Dermis blood vessel endothelial cell (primary cell): Measurements from ENCODE around the gene PHKB. TPM values are rescaled to one million over a fixed set of nuclear protein-coding genes. Genes with fewer than 3 reads are reported as not detected.

Experiments
- DNase-seq: peaks from one replicate; pipeline ENCODE4 v3.0.0; 2010
- total RNA-seq: library from RNA; depleted of rRNA; stranded (reverse); fragments of >200 nt; gene quantifications from 2 replicates; pipeline ENCODE4 v1.2.3, GENCODE V29; 2014

The PHKB gene
- total RNA-seq, 1 donor from 2014 or later: 98.9 TPM

DNA sequence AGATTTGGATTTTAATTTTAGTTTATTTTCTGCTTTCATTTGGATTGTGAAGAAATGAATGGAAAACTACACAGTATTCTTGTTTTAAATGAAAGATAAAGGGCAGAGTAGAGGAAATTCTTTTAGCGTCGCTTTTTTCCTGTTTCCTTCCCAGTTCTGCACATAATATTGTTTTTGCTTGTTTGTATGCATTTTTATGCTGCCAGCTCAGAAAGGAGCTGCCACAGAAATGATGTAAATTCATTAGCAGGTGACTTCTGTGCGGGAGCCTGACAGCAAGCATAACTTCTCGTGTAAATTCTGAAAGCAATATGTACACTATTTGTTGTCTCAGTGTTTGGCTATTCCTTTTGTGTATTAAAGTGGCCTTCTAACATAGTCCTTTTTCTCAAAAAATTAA is 234.6 kb downstream of the PHKB start:
- DNase-seq: peak; percentile 21

- DNase-seq: no peak
Observed at GRCh38 chr16:47697826-47698225, 236.7 kb downstream of the PHKB start.

DNA sequence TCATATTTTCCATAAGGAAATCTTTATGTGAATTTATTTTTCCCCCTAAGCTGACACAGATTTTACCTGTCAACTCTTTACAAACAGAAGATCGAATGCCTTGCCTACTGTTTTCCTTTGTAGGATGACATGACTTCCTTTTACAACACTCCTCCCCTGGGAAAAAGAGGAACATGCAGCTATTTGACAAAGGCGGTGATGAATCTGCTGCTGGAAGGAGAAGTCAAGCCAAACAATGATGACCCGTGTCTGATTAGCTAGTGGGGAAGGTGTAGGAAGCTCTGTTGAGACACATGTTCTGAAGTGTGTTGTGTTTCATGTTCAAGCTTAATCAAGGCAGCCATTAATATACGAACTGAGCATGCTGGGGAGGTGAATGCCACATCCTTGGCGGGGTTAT is 238.0 kb downstream of the PHKB start:
- no peak for DNase-seq

DNA sequence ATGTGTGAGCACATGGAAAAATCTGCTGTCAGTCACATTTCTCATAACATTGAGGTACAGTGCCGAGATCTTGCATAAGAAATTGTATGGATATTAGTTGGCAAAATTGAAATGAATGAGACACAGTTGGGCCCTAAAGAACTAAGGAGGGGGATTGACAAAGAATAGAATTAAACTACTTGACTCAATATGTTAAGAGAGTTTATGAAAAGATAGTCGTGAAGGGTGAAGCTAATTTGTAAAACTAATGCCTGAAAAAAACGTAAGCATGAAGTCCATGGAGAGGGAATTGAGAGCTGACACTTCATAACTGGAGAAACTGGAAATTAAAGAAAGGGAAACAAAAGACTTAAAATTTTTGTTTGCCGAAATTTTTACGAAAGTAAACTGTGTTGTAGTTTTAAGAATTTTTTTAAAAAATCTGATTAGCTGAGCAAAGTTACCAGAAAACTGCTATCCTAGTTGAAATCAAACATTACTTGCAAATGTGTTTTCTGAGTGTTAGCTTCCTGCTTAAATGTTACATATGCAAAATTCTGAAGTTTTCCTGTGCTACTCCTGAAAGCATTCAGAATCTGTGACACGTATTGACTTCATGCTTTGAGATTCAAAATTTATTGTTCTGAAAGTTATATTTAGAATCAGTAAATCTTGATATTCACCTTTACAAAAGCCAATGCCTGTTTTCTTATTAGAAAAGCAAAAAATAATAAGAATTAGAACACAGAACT is 239.9 kb downstream of the PHKB start:
- no peak for DNase-seq

GRCh38 chr16:47705266-47705665 is 244.1 kb downstream of the PHKB start:
- DNase-seq: no peak

DNA sequence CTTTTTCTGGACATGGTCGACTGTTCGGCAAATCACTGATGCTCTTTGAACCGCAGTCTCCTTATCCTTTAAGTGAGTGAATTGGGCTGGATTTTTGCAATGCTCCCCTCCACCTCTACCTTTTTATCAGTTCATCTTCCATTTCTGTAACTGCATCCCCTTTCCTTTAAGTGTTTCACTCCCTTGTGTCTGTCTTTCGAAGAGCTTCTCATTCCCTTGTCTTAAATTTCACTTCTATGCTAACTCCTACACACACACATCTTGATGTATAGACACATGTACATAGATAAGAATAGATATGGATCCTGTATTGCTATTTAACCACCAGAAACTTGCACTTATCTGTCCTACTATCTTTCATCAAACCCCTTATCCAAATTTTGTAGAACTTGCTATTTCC is 250.7 kb downstream of the PHKB start:
- no peak for DNase-seq

GRCh38 chr16:47712276-47713224 is 251.4 kb downstream of the PHKB start:
- DNase-seq: no peak

DNA sequence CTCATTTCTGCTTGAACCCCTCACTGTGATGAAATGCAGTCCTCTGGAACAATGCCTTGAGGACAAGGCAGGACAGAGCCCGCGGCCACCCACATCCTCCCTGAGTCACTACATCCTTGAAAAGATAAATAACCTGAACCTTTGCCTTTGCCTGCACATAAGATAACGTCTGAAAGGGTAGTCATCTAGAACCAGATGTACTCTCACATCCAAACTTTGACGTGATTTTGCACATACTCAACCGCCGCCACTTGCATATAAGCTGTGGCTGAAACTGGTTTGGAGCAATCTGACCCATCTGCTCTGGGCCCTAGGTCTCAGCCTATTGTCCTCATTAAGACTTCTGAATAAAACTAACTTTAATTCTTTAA is 252.1 kb downstream of the PHKB start:
- peak; percentile 62 for DNase-seq

- no peak for DNase-seq
Observed at GRCh38 chr16:47715442-47716083, 254.4 kb downstream of the PHKB start.

GRCh38 chr16:47716571-47716970 is 255.4 kb downstream of the PHKB start:
- no peak for DNase-seq

- no peak for DNase-seq
Observed at GRCh38 chr16:47719713-47720112, 258.6 kb downstream of the PHKB start.

- DNase-seq: no peak
Observed at GRCh38 chr16:47721006-47721637, 260.0 kb downstream of the PHKB start.

DNA sequence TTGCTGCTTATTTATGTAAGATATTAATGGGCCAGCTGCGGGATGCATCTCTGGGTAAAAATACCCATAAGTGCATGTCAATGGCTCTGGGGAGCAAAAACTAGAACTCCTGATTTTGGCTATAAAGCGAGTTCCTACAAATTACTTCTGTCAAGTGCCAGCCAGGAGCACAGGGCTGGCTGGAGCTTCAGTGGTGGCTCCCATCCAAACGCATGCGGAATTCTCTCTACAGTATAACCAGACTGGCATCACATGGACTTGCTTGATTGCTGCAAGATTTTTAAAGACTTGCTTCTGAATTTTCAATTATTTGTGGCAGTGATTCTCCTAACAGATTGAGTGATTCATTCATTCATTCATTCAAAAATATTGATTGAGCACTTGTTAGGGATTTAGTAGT is 260.9 kb downstream of the PHKB start:
- DNase-seq: no peak

GRCh38 chr16:47724115-47724785 is 263.1 kb downstream of the PHKB start:
- no peak for DNase-seq

GRCh38 chr16:47725188-47725695 is 264.1 kb downstream of the PHKB start:
- DNase-seq: no peak

DNA sequence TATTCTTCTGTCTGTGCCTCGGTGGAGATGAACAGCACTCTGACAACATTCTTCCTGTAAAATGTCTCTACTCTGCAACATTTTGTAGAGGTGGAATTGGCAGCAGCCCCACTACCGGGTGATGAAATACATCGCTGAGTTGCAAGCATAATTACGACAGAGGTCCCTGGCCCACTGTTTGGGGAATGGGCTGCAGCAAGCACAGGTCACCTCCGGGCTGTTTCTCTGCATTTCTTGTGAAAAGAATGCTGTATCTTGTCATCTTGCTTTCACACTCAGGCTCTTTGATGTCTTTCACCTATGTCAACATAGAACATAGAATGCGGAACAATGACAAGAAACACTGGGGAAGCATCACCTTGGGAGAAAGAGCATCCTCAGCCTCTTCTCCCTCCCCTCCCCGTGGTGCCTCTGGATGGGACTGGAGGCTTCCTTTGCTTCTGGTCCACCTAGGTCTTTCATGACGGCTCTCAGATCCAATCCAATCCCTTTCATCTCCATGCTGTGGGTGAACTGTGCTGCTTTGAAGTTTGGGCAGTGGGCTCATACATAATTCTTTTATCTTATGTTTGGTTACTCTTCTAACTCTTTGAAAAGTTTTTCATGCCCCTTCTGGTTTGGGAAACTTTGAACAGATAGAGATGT is 265.0 kb downstream of the PHKB start:
- DNase-seq: no peak

GRCh38 chr16:47727131-47727530 is 266.0 kb downstream of the PHKB start:
- DNase-seq: no peak

DNA sequence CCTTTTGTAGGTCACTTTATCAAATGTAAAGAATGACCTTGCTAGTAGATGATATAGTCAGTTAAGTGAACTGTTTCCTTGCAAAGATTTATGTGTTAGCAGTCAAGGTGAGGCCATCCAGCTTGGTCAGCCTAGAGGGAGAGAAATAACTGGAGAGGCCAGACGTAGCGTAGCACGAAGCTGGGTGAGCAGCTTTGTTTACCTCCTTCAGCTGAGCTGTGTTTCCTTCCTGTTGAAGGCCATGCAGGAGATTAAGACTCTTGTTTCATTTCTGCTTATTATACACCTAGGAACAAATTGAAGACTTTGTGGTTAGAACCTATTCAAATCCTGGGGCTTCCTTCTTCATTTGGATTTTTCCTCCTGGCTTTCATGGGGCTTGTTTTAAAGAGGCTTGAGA is 267.1 kb downstream of the PHKB start:
- DNase-seq: peak; percentile 15

DNA sequence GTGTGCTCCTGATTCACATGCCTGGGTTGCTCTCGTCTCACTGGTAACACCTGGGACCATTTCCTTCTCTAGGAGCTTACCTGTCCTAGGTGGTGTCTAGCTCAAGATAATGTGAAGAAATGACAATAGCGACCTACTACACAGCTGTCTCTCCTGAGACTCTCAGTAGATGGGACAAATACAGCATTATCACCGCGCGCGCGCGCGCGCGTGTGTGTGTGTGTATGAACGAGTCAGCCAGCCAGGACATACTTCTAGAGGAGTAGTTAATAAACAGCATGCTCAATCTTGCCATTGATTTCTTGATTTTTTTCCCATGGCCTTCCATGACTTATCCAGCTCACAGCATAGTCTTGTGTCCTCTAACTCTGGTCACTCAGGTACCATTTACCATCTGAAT is 268.6 kb downstream of the PHKB start:
- DNase-seq: no peak

- DNase-seq: no peak
Observed at GRCh38 chr16:47731252-47731651, 270.1 kb downstream of the PHKB start.

DNA sequence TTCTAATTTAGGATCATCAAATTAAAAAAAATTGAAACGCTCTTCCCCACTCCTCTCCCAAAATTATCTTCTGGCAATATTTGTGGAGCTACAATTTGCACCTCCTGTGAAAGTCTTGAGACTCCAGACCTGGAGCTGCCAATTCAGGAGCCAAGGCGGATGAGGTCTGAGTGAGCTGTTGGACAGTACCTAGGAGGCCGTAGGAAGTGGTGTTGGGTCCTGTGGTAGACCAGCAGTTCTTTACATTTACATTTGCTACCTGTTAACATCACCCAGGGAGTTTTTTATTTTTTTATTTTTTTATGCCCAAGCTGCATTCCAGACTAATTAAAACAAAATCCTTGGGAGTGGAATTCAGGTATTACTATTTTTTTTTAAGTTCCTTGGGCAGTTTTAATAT is 271.0 kb downstream of the PHKB start:
- DNase-seq: no peak
